Uterus (tissue), 2 donors: ENCODE results near the gene CAVIN3.
"Not testable (repeated sequence)": the region's sequence is repeated elsewhere in the genome, so short reads cannot be mapped to it uniquely, and the experiment has no call there.

Experiments
- CTCF ChIP-seq, 4 experiments: fragments of 200-600 bp in 2 of 4; fragments of 450-650 bp in 2 of 4; sonication (generic) in 2 of 4; IDR thresholded peaks; one replicate each; pipeline ENCODE4 v1.5.1; 2016 to 2019; ENCODE audit warnings: antibody characterized with exemption in 4 of 4, mild to moderate bottlenecking in 2 of 4, moderate library complexity in 1 of 4
- POLR2A ChIP-seq, 2 donors: fragments of 450-650 bp; IDR thresholded peaks; one replicate each; pipeline ENCODE4 v1.6.1; 2016; ENCODE audit warnings: antibody characterized with exemption in 2 of 2, mild to moderate bottlenecking in 1 of 2, moderate library complexity in 1 of 2

DNA sequence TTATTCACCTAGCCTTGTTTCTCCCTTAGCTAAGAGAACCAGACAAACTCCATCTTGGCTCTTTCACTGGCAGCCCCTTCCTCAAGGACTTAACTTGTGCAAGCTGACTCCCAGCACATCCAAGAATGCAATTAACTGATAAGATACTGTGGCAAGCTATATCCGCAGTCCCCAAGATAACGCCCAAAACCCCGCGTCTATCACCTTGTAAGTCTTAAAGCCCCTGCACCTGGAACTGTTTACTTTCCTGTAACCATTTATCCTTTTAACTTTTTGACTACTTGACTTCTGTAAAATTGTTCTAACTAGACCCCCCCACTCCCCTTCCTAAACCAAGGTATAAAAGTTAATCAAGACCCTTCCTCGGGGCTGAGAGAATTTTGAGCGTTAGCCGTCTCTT lies 39.5 kb downstream of the CAVIN3 start:
- not testable (repeated sequence) for TF ChIP-seq POLR2A, CTCF (IDR thresholded peaks at IDR 0.05)
